HG03442 (cell line): ENCODE data around the gene SSC5D.
"Not testable (repeated sequence)": the region's sequence is repeated elsewhere in the genome, so short reads cannot be mapped to it uniquely, and the experiment has no call there.

Source experiments
- ATAC-seq: cut with Tn5 transposase; IDR thresholded peaks from one replicate; pipeline ENCODE4 v1.9.1; 2021; ENCODE audit warnings: mild to moderate bottlenecking, moderate library complexity; ENCODE audit not compliant: unreplicated experiment

SSC5D gene

DNA sequence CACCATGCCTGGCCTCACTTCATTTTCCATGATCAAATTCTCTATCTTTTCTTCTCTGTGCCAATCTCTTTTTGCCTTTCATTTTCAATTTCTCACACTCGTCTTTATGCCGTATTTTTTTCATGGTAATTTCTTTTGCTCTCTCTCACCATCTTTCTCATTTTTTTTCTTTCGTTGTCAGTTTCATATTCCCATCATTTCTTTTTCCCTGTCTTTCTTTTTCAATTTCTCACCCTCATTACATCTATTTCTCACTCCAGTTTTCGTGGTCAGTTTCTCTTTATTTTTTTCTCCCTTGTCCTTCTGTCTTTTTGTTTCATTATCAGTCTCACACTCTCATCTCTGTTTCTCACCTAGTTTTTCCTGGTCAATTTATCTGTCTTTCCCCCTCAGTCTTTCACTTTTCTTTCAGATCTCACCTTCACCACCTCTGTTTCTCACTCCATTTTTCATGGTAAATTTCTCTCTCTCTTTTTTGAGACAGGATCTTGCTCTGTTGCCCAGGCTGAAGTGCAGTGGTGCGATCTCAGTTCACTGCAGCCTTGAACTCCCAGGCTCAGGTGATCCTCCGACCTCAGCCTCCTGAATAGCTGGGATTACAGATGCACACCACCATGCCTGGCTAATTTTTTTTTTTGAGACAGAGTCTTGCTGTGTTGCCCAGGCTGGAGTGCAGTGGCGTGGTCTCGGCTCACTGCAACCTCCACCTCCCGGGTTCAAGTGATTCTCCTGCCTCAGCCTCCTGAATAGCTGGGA lies 14.1 kb downstream of the SSC5D start:
- ATAC-seq, result no peak

DNA sequence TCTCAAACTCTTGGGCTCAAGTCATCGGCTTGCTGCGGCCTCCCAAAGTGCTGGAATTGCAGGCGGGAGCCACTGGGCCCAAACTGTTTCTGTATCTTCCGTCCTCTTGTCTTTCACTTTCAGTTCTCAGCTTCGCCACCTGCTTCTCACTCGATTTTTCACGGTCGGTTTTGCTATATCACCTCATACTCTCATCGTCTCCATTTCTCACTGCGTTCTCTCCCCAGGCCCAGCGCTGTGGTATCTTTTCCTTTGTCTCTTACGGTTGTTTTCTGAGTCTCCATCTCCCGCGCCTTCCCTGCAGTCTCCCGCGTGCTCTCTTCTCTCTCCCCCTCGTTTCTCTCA lies 14.9 kb downstream of the SSC5D start:
- no peak for ATAC-seq

DNA sequence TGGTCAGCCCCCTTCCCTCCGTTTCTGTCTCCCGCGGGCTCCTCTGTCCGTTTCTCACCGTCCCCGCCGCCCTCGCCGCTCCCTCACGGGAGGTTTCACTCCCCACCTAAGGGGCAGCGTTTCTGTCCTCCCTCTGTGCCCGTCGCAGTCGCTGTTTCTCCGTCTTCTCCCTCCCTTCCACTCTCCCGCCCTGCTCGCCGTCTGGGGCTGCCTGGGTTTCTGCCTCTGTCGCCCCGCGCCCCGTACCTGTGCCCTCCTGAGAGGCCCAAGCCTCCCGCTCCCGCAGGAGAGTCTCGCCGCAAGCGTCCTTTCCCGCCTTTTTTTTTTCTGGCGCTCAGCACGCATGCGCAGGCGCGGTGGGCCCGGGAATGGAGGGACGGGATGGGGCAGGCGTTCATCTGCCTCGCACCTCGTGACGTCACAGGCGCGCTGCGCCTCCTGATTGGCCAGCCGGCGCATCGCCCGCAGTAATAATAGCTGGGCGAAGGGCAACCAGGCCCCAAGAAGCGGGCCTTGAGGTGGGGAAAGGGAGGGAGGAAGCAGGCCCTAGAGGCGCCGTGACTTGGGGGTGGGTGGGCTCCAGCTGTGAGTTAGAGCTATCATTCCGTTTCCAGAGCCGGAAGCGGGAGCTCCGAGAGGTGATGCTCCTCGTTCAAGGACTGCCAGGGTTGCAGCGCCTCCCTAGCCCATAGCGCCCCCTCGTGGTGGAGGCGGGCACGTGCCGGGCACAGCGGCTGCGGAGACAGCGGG lies 15.4 kb downstream of the SSC5D start:
- peak; percentile 90 for ATAC-seq

DNA sequence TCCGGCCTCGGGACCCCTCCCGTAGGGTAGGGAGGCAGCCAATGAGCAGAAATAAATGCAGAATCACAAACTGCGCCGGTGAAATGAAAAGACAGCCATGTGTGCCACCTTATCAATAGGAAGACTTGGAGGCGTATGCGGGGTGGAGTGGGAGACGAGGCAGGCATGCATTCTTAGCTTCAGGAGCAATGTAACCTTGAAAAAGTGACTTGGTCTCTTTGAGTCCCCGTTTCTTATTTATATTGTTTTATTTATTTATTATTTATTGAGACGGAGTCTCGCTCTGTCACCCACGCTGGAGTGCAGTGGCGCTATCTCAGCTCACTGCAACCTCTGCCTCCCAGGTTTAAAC lies 16.0 kb downstream of the SSC5D start:
- ATAC-seq, result no peak

DNA sequence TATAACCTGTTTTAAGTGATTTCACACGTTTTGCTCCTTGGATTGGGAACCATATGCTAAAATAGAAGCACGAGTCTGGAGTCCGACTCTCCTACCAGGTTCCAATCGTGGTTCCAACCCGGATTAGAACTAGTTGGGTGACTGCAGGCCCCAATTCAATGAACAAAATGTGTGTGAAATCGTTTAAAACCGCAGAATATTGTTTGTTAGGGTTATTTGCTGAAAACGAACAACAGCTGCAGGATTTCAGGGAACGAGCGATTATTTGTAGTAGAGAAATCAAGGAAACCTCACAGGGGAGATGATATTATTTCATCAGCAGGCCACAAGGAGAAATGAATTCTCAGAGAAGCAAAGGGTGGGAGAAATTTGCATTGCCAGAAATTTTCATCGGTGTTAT lies 16.7 kb downstream of the SSC5D start:
- no peak for ATAC-seq

DNA sequence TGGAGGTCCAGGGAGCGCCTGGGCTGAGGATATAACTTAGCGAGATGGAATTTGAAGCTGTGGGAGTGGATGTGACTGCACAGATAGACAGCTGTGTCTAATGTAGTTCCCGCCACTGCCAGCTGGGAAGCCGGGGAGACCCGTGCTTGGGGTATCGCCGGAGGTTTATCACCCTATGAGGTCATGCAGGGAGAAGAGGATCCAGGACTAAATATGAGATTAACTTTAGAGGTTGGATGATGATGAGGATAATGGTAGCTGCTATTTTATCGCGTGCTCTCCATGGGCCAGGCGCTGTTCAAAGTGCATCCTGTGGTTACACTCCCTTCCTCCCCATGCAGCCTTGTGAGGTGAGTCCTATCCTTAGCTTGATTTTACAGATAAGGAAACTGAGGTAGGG lies 19.9 kb downstream of the SSC5D start:
- no peak for ATAC-seq

DNA sequence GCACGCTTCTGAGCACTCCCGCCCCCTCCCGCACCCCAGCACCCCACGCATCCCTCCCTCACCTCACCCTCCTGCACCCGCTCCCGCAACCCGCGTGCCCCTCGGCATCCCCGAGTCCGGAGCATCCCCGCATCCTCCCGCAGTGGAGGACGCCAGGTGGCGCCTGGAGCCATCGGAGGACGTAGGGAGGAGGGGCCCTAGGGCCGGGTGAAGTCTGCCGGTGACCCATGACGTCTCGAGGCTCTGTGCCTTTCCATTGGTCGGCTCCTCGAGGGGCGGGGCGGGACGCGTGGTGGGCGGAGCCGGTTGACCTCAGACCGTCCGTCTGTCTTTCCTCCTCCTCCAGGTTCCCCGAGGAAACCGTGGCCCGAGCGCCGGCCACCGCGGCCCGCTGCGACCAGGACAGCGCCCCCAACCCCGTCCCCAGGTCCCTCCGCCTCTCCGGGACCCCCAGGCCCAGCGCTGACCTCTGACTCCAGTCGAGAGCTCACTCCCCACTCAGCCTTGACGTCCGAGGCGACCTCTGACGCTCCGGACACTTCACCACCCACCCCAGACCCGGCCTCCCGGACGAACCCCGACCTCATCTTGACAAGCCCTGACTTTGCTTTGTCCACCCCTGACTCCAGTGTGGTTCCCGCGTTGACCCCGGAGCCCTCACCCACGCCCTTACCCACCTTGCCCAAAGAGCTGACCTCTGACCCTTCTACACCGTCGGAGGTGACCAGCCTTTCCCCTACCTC lies 28.8 kb downstream of the SSC5D start:
- ATAC-seq, result peak; percentile 97

DNA sequence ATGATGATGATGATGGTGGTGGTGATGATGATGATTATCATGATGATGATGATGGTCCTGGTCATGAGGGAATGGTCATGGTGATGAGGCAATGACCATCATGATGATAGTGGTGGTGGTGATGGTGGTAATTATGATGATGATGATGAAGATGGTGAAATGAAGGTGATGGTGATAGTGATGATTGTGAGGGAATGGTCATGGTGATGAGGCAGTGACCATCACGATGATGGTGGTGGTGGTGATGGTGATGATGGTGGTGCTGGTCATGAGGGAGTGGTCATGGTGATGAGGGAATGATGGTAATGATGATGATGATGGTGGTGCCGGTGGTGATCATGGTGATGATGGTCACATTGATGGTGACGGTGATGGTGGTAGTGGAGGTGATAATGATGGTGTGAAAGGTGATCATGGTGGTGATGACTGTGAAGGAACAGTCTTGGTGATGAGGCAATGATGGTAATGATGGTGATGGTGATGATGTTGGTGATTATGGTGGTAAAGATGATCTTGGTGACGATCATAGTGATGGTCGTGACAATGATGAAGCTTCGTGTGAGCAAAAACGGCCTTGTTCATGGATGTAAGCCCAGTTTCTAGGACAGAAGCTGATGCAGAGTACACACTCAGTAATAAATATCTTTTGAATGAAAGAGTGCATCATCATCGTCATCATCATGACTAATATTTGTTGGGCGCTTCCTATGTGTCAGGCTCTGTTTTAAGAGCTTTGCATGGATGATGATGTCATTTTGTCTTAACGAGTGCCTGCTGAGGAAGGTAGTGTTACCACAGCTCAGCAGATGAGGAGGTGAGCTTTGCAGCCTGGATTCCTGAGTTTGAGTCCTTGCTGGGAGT lies 31.4 kb downstream of the SSC5D start:
- no peak for ATAC-seq

DNA sequence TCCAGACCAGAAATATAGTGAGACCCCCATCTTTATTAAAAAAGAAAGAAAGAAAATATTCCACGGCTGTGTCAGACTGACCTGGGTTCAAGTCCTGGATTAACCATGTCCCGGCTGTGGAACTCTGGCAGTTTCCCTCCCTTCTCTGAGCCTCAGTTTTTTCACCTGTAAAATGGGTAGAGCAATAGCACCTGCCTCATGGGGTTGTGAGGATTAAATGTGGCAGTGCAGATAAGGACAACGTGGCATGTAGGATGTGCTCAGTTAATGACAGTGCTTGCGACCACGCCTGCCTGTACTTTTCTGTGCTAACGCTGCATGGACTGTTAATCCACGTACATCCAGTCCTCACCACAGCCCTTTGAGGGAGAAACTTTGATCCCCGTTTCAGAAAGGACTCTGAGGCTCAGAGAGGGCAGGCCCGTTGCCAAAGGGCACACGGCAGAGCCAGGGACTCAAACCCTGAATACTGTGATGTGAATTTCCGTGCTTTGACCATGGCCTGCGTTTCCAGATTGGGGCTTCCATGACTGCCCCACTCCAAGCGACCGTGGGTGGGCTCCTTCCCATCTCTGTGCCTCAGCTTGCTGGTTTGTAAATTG lies 32.6 kb downstream of the SSC5D start:
- ATAC-seq, result no peak

DNA sequence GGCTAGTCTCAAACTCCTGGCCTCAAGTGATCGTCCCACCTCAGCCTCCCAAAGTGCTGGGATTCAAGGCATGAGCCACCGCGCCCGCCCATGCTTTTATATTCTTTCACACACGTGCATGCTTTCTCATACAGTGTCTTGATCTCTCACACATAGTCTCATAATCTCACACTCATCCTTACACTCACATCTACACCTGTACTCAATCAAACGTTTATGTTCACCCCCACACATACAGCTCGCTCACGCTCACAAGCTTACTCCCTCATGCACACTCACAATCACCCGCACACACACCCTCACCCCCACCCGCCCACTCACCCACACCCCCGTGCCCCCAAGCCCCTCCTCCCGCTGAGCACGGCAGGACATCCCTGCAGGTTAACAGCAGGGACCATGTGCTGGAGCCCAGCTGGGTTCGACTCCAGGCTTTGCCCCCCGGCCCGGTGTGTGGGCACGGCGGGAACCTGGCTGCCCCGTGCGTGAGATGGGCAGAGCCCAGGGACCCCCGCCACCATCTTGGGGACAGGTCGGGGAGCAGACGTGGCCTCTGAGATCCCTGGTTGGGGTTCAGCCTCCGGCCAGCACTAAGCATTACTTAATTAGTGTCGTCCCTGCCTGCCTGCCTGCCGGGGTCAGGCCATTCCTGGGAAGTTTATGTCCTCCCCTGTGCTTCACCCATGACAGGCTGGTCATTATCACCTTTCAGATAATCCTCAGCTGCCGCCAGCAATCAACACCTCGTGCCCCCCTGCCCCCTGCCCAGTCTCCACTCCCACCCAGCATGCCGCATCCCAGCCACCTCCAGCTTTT lies 37.3 kb downstream of the SSC5D start:
- no peak for ATAC-seq

DNA sequence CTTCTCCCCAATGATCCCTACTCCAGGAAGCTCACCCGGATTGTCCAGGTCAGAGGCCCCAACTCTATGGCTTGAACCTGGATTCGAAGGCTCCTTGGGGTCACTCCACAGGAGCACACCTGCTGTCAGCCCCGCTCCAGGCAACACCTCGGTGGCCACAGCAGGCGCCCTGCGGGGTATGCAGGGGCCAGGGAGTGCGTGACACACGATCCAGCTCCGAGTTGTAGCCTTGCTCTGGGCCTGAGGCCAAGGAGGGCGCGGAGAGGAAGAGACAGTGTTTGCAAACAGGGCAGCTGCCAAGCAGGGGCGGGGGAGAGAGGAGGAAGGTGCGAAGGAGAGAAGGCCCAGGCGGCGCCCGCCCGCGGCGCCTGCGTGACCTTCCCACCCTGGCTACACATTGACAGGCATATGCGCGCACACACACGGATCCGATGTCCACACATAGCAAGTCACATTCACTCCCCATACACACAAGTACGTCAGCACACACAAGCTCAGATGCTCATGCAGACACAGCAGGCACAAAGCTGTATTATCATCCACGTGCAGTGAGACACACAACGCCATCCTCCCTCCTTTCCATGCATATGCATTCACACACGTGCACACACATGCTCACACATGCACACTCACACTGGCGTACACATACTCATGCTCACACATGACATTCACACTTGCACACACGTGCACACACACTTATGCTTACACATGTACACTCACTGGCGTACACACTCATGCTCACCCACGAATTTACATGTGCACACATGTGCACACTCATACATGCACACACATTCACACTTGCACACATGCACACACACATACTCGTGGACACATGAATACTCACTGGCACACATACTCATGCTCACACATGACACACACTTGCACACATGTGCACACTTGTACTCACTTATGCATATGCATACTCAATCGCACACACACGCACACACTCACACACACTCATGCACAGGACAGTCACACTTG lies 38.3 kb downstream of the SSC5D start:
- ATAC-seq, result no peak

DNA sequence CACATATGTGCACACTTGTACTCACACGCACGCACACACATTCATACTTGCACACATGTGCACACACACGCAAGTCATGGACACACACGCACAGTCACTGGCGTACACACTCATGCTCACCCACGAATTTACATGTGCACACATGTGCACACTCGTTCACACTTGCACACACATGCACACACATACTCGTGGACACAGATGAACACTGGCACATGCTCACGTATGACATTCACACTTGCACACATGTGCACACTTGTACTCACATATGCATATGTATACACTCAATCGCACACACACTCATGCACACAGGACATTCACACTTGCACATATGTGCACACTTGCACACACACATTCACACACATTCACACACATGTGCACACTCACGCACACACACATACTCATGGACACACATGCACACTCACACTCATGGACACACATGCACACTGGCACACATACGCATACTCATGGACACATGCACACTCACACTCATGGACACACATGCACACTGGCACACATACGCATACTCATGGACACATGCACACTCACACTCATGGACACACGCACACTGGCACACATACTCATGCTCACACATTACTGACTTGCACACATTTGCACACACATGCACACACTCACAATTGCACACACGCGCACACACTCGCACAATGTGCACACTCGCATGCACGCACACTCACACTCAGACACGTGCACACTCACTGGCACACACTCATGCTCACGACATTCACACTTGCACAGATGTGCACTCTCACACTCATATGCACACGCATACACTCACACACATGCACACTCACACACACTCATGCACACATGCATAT lies 39.2 kb downstream of the SSC5D start:
- no peak for ATAC-seq

DNA sequence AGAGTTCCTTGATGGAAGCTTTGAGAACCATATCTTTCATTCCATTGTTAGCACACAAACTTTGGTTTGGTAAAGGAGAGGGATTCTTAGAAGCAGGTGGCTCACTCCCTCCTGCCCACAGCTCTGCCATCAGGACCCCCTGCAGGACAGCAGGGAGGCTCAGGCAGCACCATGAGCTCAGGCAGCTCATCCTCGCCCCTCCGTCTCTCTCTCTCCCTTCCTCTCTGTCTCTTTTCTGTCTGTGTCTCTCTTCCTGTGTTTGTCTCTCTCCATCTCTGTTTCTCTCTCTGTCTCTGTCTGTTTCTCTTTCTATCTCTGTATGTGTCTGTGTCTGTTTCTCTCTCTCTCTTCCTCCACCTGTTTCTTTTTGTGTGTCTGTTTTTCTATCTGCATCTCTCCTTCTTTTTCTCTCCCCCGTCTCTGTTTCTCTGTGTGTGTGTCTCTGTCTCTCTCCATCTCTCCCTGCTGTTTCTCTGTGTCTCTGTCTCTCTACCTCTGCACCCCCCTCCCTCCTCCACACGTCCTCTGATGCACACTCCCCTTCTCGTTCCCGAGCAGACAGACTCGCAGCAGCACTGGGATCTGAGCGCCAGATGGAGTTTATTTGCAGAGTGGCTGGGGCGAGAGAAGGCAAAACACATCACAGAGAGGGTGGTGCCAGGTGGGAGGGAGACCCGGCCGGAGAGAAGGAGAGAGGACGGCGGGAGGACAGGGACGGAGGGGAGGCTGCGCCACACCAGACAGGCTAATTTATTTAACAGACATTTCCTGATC lies 40.0 kb downstream of the SSC5D start:
- no peak for ATAC-seq

DNA sequence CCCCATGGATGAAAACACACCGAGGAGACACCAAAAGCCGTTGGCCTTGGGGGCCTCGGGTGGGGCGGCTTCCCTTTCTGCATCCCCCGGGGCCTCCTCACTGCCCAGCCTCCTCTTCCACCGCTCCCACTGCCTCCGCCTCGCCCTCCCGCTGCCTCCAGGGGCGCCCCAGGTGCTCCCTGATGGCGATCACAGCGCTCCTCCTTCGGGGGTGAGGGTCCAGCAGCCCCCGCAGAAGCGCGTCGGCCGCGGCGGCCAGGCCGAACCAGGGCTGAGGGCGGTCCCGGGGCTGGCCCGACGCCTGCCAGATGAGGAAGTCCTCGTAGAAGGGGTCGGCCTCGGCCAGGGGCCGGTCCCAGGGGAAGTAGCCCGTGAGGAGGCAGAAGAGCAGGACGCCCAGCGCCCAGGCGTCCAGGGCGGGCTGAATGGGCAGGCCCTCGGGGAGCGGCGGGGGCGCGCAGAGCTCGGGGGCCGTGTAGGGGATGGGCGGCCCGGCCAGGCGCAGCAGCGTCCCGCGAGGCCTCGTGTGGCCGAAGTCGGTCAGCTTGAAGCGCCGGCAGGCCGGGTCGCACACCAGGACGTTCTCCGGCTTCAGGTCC lies 41.5 kb downstream of the SSC5D start:
- no peak for ATAC-seq

DNA sequence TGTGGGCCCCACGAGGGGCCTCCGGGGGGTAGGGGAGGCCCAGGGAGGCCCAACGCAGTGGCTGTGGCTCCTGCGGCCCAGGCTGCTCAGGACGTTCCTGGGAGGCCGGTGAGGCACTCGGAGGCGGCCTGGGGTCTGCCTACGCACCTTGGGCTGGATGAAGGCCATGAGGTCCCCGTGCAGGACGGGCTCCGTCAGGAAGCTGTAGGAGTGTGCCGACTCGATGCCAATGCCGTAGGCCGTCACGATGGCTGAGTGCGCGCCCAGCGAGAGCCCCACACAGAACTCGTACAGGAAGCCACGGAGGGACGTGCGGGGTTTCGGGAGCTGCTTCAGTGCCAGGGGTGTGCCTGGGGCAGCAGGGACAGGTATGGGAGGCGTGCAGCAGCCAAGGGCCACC lies 42.8 kb downstream of the SSC5D start:
- no peak for ATAC-seq

DNA sequence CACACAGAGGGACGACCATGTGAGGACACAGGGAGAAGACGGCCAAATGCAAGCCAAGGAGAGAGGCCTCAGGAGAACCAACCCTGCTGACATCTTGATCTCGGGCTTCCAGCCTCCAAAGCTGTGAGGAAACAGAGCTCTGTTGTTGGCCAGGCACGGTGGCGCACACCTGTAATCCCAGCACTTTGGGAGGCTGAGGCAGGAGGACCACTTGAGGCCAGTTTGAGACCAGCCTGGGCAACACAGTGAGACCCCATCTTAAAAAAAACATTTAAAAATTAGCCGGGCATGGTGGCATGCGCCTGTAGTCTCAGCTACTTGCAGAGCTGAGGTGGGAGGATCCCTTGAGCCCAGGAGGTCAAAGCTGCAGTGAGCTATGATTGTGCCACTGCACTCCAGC lies 46.0 kb downstream of the SSC5D start:
- not testable (repeated sequence) for ATAC-seq
